Loucy (cell line): ENCODE measurements around the gene CPED1.

ENCODE experiments used
- H2AFZ ChIP-seq: fragments of 200-600 bp; sonication (generic); 2 replicates; pipeline ENCODE4 v1.6.0; 2016; ENCODE audit warnings: antibody characterized with exemption, mild to moderate bottlenecking, low read length, moderate library complexity
- H3F3A ChIP-seq: fragments of 200-600 bp; 2 replicates; pipeline ENCODE4 v1.6.0; 2016; ENCODE audit warnings: antibody characterized with exemption, low read depth, mild to moderate bottlenecking
- H3K27me3 ChIP-seq: fragments of 200-600 bp; sonication (generic); 2 replicates; pipeline ENCODE4 v1.6.1; 2014; ENCODE audit warnings: low read length, mild to moderate bottlenecking; ENCODE audit not compliant: insufficient read depth, poor library complexity, severe bottlenecking
- H3K36me3 ChIP-seq: fragments of 200-600 bp; sonication (generic); 2 replicates; pipeline ENCODE4 v1.6.1; 2016; ENCODE audit warnings: low read length; ENCODE audit not compliant: insufficient read depth
- H3K4me1 ChIP-seq: fragments of 200-600 bp; sonication (generic); 2 replicates; pipeline ENCODE4 v1.5.1; 2014; ENCODE audit warnings: low read length, mild to moderate bottlenecking; ENCODE audit not compliant: insufficient read depth, poor library complexity, severe bottlenecking
- H3K4me2 ChIP-seq: fragments of 200-600 bp; sonication (generic); 2 replicates; pipeline ENCODE4 v1.6.0; 2014; ENCODE audit warnings: antibody characterized with exemption, low read length, low read depth, mild to moderate bottlenecking; ENCODE audit not compliant: poor library complexity, severe bottlenecking
- H3K4me3 ChIP-seq: fragments of 200-600 bp; sonication (generic); 2 replicates; pipeline ENCODE4 v1.5.1; 2014; ENCODE audit warnings: low read length, mild to moderate bottlenecking, mixed read lengths; ENCODE audit not compliant: poor library complexity, severe bottlenecking
- H3K79me2 ChIP-seq: fragments of 200-600 bp; sonication (generic); 2 replicates; pipeline ENCODE4 v1.6.1; 2014; ENCODE audit warnings: low read length; ENCODE audit not compliant: insufficient read depth
- H3K9ac ChIP-seq: fragments of 200-600 bp; sonication (generic); 2 replicates; pipeline ENCODE4 v1.6.0; 2014; ENCODE audit warnings: mild to moderate bottlenecking, low read depth, low read length, moderate library complexity; ENCODE audit not compliant: poor library complexity, severe bottlenecking
- H3K9me2 ChIP-seq: fragments of 200-600 bp; sonication (generic); replicated peaks from 2 replicates; pipeline ENCODE4 v1.6.1; 2016; ENCODE audit warnings: low read depth, low read length, mixed read lengths
- H3K9me3 ChIP-seq: fragments of 200-600 bp; sonication (generic); 2 replicates; pipeline ENCODE4 v1.6.1; 2014; ENCODE audit warnings: mild to moderate bottlenecking, antibody characterized with exemption, low read length, low read depth; ENCODE audit not compliant: insufficient read depth
- H4K20me1 ChIP-seq: fragments of 200-600 bp; sonication (generic); 2 replicates; pipeline ENCODE4 v1.6.0; 2014; ENCODE audit warnings: antibody characterized with exemption, low read length, mild to moderate bottlenecking; ENCODE audit not compliant: insufficient read depth, poor library complexity, severe bottlenecking
- CTCF ChIP-seq: fragments of 200-600 bp; sonication (generic); conservative IDR thresholded peaks from 2 replicates; pipeline ENCODE4 v1.5.1; 2014; ENCODE audit warnings: mild to moderate bottlenecking, antibody characterized with exemption, low read length
- EZH2phosphoT487 ChIP-seq: fragments of 200-600 bp; IDR thresholded peaks from 2 replicates; pipeline ENCODE4 v1.6.1; 2018; ENCODE audit warnings: antibody characterized with exemption, mild to moderate bottlenecking, moderate library complexity, borderline replicate concordance

CPED1 gene

DNA sequence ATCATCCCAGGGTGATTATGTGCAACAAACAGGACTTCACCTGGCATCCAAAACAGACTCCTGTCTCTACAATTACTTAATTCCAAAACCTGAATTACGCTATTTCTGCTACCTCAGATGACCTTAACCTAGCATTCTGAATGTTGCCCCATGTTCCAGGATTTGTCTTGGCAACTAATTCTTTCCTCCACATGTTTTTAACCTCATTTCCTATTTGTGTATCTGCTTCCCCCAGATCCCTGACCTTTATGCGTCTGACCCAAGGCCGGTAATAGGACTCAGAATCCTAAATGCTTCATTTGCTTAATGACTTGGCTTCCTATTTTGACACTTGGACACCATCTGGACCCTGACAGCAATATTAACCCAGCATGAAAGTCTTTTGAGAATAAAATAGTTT, 46.7 kb upstream of the CPED1 start:
- H3F3A ChIP-seq: no peaks in the 10 kb centered on the region
- H3K4me2 ChIP-seq: no peak overlapping the region
- peak overlapping the region; percentile 75 for H2AFZ ChIP-seq
- no peak overlapping the region for H3K9ac ChIP-seq
- H3K4me1 ChIP-seq: no peaks in the 10 kb centered on the region
- no peaks in the 10 kb centered on the region for H3K36me3 ChIP-seq
- no peaks in the 10 kb centered on the region for H3K9me3 ChIP-seq
- TF ChIP-seq CTCF (no peak), EZH2phosphoT487 (no peak)
- H4K20me1 ChIP-seq: no peaks in the 10 kb centered on the region
- H3K27me3 ChIP-seq: no peaks in the 10 kb centered on the region
- H3K79me2 ChIP-seq: no peaks in the 10 kb centered on the region
- H3K4me3 ChIP-seq: no peak overlapping the region
- H3K9me2 ChIP-seq: no peaks in the 10 kb centered on the region

DNA sequence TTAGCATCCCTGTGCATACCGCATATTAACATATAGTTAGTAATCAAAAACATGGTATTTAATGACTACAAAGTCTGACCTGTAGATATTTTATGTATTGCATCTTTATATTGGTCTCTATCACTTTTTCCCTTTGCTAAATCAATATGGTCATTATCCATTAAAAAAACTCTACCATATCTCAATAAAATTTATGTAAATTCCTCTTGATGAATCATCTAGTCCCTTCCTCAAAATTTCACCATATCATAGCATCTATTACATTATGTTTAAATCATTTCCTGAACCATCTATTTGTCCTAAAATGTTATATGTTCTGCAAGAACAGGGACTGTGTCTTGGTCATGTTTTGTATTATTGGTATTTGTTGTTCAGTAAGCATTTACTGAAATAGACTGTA, 45.6 kb upstream of the CPED1 start:
- Histone ChIP-seq H4K20me1 (no peaks in the 10 kb centered on the region), H3K27me3 (no peaks in the 10 kb centered on the region), H2AFZ (no peak overlapping the region), H3K4me2 (peak overlapping the region; percentile 12), H3K36me3 (no peaks in the 10 kb centered on the region), H3K9me3 (no peaks in the 10 kb centered on the region), H3K9ac (no peak overlapping the region), H3K4me3 (no peak overlapping the region), H3K9me2 (no peaks in the 10 kb centered on the region), H3F3A (no peaks in the 10 kb centered on the region), H3K4me1 (no peaks in the 10 kb centered on the region), H3K79me2 (no peaks in the 10 kb centered on the region)
- no peak for TF ChIP-seq CTCF
- no peak for TF ChIP-seq EZH2phosphoT487

DNA sequence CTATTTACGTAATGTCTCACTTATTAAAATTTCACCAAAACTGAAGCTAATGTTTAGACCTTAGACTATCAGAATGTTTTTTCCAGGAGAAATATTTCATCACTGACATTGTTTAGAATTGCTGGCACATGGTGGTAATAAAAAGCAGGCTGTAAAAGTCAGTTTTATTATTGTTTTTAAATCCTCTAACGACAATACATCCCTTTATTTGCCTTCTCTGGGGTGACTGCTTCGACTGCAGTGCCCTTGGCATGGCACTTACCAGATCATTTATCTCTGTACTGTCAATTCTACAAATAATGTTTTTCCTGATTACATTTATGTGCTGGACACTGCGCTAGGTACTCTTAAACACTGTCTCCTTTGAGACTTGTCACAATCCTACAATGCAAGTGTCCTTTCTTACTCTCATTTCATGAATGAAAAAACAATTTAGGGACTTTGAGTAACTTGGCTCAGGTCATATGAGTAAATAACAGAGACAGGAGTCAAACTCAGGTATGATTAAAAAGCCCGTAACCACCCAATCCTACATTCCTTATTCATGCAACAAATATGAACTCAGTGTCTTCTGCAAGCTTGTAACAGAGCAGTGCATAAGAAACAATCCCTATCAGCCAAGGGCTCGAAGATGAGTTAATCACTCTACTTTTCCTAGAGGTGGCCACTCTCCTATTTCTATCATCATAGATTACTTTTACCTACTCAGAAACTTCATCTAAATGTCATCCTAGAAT, 43.5 kb upstream of the CPED1 start:
- no peaks in the 10 kb centered on the region for H4K20me1 ChIP-seq
- H3K27me3 ChIP-seq: no peaks in the 10 kb centered on the region
- no peak overlapping the region for H3K9ac ChIP-seq
- no peak overlapping the region for H2AFZ ChIP-seq
- H3K4me2 ChIP-seq: no peak overlapping the region
- no peaks in the 10 kb centered on the region for H3K9me3 ChIP-seq
- H3K4me1 ChIP-seq: peaks cover 10% of the 10 kb centered on the region
- H3K9me2 ChIP-seq: no peaks in the 10 kb centered on the region
- H3F3A ChIP-seq: no peaks in the 10 kb centered on the region
- TF ChIP-seq CTCF (no peak), EZH2phosphoT487 (no peak)
- no peak overlapping the region for H3K4me3 ChIP-seq
- peaks cover 9% of the 10 kb centered on the region for H3K79me2 ChIP-seq
- H3K36me3 ChIP-seq: no peaks in the 10 kb centered on the region
